Right lobe of liver (tissue), 4 donors: ENCODE data around the gene CEP192.

Experiments
- POLR2A ChIP-seq: fragments of 450-650 bp; IDR thresholded peaks from one replicate; pipeline ENCODE4 v1.6.1; 2017; ENCODE audit warnings: antibody characterized with exemption, mild to moderate bottlenecking
- TF ChIP-seq, protein P1 (sequence below), 4 donors: fragments of 200-600 bp in 3 of 4; fragments of 450-650 bp in 1 of 4; IDR thresholded peaks; one replicate each; pipeline versions ENCODE4 v1.5.1 to v1.8.0; 2016 to 2022; ENCODE audit warnings: antibody characterized with exemption in 4 of 4, mild to moderate bottlenecking in 2 of 4
- donor health status: DM: no; HTN: no; CAD: no.
- donor health status: DM: no; HTN: no; CAD: no.
- donor health status: DM: no; HTN: yes; CAD: no.

DNA sequence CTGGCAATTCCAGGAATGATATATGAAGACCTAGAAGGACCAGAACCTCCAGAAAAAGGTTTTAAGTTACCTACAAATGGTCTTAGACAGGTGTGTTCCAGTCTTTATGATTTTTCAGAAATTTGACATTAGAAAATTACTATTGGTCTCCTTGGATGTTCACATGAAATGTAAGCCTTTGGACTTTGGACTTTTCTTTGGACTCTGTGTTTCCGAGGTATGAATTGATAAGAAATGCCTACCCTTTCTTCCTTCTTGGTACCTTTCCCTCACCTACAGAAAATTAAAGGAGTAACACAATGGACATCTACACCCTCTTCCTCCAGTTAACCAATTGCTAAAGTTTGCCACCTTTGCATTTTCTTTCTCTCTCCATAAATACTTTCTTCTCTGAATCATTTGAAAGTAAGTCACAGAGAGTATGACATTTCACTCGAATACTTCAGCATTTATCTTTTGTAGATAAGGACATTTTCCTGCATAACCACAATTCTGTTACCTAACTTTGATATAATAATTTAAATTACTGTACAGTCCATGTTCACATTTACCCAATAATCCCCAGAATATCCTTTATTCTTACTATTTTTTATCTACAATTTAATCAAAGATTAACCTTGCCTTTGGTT is 26.2 kb downstream of the CEP192 start:
- TF ChIP-seq, protein P1, sequence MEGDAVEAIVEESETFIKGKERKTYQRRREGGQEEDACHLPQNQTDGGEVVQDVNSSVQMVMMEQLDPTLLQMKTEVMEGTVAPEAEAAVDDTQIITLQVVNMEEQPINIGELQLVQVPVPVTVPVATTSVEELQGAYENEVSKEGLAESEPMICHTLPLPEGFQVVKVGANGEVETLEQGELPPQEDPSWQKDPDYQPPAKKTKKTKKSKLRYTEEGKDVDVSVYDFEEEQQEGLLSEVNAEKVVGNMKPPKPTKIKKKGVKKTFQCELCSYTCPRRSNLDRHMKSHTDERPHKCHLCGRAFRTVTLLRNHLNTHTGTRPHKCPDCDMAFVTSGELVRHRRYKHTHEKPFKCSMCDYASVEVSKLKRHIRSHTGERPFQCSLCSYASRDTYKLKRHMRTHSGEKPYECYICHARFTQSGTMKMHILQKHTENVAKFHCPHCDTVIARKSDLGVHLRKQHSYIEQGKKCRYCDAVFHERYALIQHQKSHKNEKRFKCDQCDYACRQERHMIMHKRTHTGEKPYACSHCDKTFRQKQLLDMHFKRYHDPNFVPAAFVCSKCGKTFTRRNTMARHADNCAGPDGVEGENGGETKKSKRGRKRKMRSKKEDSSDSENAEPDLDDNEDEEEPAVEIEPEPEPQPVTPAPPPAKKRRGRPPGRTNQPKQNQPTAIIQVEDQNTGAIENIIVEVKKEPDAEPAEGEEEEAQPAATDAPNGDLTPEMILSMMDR (IDR thresholded peaks at IDR 0.05), result no peak
- no peak for TF ChIP-seq POLR2A
